ENCODE measurements around the gene CSNK2A2.
A peak's percentile ranks its signal among the peaks of the same experiment; 100 is the strongest.

CSNK2A2 gene

DNA sequence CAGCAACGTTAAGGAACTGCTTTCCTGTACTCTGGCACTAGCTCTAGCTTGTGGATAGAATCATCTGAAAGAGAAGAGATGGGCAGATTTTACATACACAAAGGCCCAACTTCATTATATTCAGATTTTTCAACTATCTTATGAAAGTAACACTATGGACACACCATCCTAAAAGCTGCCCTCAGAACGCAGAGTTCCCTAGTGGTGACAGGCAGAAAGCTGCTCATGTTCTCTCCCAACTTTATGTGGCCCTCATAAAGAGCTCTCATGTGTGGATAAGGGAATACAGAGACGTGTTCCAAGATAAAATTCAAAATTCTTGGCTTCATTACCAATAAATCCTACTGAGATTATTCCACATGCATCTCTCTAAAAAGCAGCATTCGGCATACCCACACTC, 70.3 kb downstream of the CSNK2A2 start:
- no peak overlapping the region for H2AFZ ChIP-seq (ENCODE audit: low read depth, low read length, severe bottlenecking)
- no peaks in the 10 kb centered on the region for H3K9me3 ChIP-seq (ENCODE audit: insufficient read depth, low read length)
- H3K27me3 ChIP-seq (ENCODE audit: low read length) = no peaks in the 10 kb centered on the region
- H3K36me3 ChIP-seq (ENCODE audit: low read length) = no peaks in the 10 kb centered on the region
- H3F3A ChIP-seq (ENCODE audit: insufficient read depth) = peaks cover 18% of the 10 kb centered on the region
- H3K9ac ChIP-seq (ENCODE audit: low read length) = peak overlapping the region; percentile 94
- peak overlapping the region; percentile 89 for H3K4me2 ChIP-seq (ENCODE audit: low read depth, low read length, poor library complexity, severe bottlenecking)
- H3K27ac ChIP-seq (ENCODE audit: low read depth, low read length) = peak overlapping the region; percentile 11; the same call in 1 of the 2 replicates
- TF ChIP-seq EZH2phosphoT487 (conservative IDR thresholded peaks at IDR 0.05; ENCODE audit: low read length) = no peak
- TF ChIP-seq, protein P1, sequence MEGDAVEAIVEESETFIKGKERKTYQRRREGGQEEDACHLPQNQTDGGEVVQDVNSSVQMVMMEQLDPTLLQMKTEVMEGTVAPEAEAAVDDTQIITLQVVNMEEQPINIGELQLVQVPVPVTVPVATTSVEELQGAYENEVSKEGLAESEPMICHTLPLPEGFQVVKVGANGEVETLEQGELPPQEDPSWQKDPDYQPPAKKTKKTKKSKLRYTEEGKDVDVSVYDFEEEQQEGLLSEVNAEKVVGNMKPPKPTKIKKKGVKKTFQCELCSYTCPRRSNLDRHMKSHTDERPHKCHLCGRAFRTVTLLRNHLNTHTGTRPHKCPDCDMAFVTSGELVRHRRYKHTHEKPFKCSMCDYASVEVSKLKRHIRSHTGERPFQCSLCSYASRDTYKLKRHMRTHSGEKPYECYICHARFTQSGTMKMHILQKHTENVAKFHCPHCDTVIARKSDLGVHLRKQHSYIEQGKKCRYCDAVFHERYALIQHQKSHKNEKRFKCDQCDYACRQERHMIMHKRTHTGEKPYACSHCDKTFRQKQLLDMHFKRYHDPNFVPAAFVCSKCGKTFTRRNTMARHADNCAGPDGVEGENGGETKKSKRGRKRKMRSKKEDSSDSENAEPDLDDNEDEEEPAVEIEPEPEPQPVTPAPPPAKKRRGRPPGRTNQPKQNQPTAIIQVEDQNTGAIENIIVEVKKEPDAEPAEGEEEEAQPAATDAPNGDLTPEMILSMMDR (IDR thresholded peaks at IDR 0.05; ENCODE audit: insufficient read depth, low read length, poor library complexity, severe bottlenecking) = peak; percentile 20
- H3K79me2 ChIP-seq (ENCODE audit: insufficient read depth, low read length) = peaks cover 58% of the 10 kb centered on the region
- peaks cover 20% of the 10 kb centered on the region; the same call in 1 of the 2 replicates for H4K20me1 ChIP-seq (ENCODE audit: low read depth, low read length)
- peak overlapping the region; percentile 87 for H3K4me3 ChIP-seq (ENCODE audit: insufficient read depth, low read length, poor library complexity, severe bottlenecking)
- H3K9me2 ChIP-seq (replicated peaks; ENCODE audit: insufficient read depth, low read length) = no peaks in the 10 kb centered on the region

DNA sequence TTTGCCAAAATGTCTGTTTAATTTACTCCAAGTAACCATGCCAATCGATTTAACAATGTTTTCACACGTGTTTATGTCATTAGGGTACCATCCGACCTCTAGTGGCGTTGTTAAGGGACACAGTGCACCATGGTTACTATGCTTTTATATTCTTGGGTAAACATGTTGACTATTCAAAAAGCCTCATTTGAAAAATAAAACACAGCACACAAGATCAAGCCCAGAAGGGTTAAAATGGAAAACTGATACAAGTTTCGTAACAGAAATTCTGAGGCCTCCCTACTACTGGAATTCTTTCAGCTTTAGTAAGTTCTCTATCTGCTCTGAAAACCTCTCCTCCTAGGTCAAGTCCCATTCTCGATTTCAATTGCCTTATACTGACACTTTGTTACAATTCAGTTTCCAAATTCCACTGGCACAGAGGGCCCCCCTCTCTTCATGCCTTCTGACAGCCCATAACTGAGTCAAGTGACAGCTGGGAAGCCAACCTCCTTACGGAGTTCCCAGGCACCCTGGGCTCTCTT, 70.8 kb downstream of the CSNK2A2 start:
- no peaks in the 10 kb centered on the region for H3K36me3 ChIP-seq (ENCODE audit: low read length)
- peaks cover 18% of the 10 kb centered on the region for H3F3A ChIP-seq (ENCODE audit: insufficient read depth)
- peaks cover 20% of the 10 kb centered on the region; the same call in 1 of the 2 replicates for H4K20me1 ChIP-seq (ENCODE audit: low read depth, low read length)
- peak overlapping the region; percentile 89 for H3K4me2 ChIP-seq (ENCODE audit: low read depth, low read length, poor library complexity, severe bottlenecking)
- no peak overlapping the region for H2AFZ ChIP-seq (ENCODE audit: low read depth, low read length, severe bottlenecking)
- H3K9me3 ChIP-seq (ENCODE audit: insufficient read depth, low read length) = no peaks in the 10 kb centered on the region
- H3K9me2 ChIP-seq (replicated peaks; ENCODE audit: insufficient read depth, low read length) = no peaks in the 10 kb centered on the region
- peak overlapping the region; percentile 87 for H3K4me3 ChIP-seq (ENCODE audit: insufficient read depth, low read length, poor library complexity, severe bottlenecking)
- peaks cover 63% of the 10 kb centered on the region for H3K79me2 ChIP-seq (ENCODE audit: insufficient read depth, low read length)
- TF ChIP-seq, protein P1 (IDR thresholded peaks at IDR 0.05; ENCODE audit: insufficient read depth, low read length, poor library complexity, severe bottlenecking) = peak; percentile 44
- no peak for TF ChIP-seq EZH2phosphoT487 (conservative IDR thresholded peaks at IDR 0.05; ENCODE audit: low read length)
- H3K9ac ChIP-seq (ENCODE audit: low read length) = peak overlapping the region; percentile 94
- H3K27me3 ChIP-seq (ENCODE audit: low read length) = no peaks in the 10 kb centered on the region
- H3K27ac ChIP-seq (ENCODE audit: low read depth, low read length) = peak overlapping the region; percentile 11; the same call in 1 of the 2 replicates

GRCh38 chr16:58126451-58126961, 71.4 kb downstream of the CSNK2A2 start:
- TF ChIP-seq EZH2phosphoT487 (conservative IDR thresholded peaks at IDR 0.05; ENCODE audit: low read length) = no peak
- TF ChIP-seq, protein P1 (IDR thresholded peaks at IDR 0.05; ENCODE audit: insufficient read depth, low read length, poor library complexity, severe bottlenecking) = no peak
- H3K9me3 ChIP-seq (ENCODE audit: insufficient read depth, low read length) = no peaks in the 10 kb centered on the region
- peak overlapping the region; percentile 89 for H3K4me2 ChIP-seq (ENCODE audit: low read depth, low read length, poor library complexity, severe bottlenecking)
- H3K27me3 ChIP-seq (ENCODE audit: low read length) = no peaks in the 10 kb centered on the region
- H3K36me3 ChIP-seq (ENCODE audit: low read length) = no peaks in the 10 kb centered on the region
- no peak overlapping the region for H3K4me3 ChIP-seq (ENCODE audit: insufficient read depth, low read length, poor library complexity, severe bottlenecking)
- H3K27ac ChIP-seq (ENCODE audit: low read depth, low read length) = no peak overlapping the region
- H2AFZ ChIP-seq (ENCODE audit: low read depth, low read length, severe bottlenecking) = no peak overlapping the region
- H3K79me2 ChIP-seq (ENCODE audit: insufficient read depth, low read length) = peaks cover 69% of the 10 kb centered on the region
- H3K9me2 ChIP-seq (replicated peaks; ENCODE audit: insufficient read depth, low read length) = no peaks in the 10 kb centered on the region
- peaks cover 24% of the 10 kb centered on the region for H4K20me1 ChIP-seq (ENCODE audit: low read depth, low read length)
- no peak overlapping the region for H3K9ac ChIP-seq (ENCODE audit: low read length)
- peaks cover 18% of the 10 kb centered on the region for H3F3A ChIP-seq (ENCODE audit: insufficient read depth)
